Sigmoid colon (tissue), 7 donors: ENCODE measurements around the gene LPAR3. TPM values are rescaled to one million over a fixed set of nuclear protein-coding genes. Genes with fewer than 3 reads are reported as not detected.

ENCODE experiments used
- DNase-seq: peaks from one replicate; pipeline ENCODE4 v3.0.0-alpha.2; 2019
- H3K27ac ChIP-seq, 4 donors: fragments of 200-600 bp; sonication (generic); one replicate each; pipeline ENCODE4 v1.5.1; 2016 to 2019; ENCODE audit warnings: mild to moderate bottlenecking in 1 of 4
- H3K27me3 ChIP-seq, 3 donors: fragments of 200-600 bp; sonication (generic); one replicate each; pipeline ENCODE4 v1.5.1; 2019; ENCODE audit warnings: mild to moderate bottlenecking in 1 of 3
- H3K36me3 ChIP-seq, 4 donors: fragments of 200-600 bp; sonication (generic); one replicate each; pipeline ENCODE4 v1.5.1; 2016 to 2019
- H3K4me1 ChIP-seq, 4 donors: fragments of 200-600 bp; sonication (generic); one replicate each; pipeline ENCODE4 v1.5.1; 2017 to 2019
- H3K4me3 ChIP-seq, 4 donors: fragments of 200-600 bp; sonication (generic); one replicate each; pipeline ENCODE4 v1.5.1; 2017 to 2019; ENCODE audit warnings: mild to moderate bottlenecking in 2 of 4, moderate library complexity in 1 of 4
- H3K9me3 ChIP-seq, 4 donors: fragments of 200-600 bp in 3 of 4; sonication (generic) in 3 of 4; one replicate each; pipeline versions ENCODE4 v1.5.1 to v1.6.1; 2013 to 2019
- EP300 ChIP-seq, 4 donors: sonication (generic); formaldehyde crosslinking; IDR thresholded peaks; one replicate each; pipeline ENCODE4 v1.6.1; 2017; ENCODE audit warnings: antibody characterized with exemption in 4 of 4
- POLR2A ChIP-seq, 2 donors: fragments of 450-650 bp; IDR thresholded peaks; one replicate each; pipeline ENCODE4 v1.6.1; 2016; ENCODE audit warnings: antibody characterized with exemption in 2 of 2, mild to moderate bottlenecking in 2 of 2, moderate library complexity in 2 of 2
- POLR2AphosphoS5 ChIP-seq, 4 donors: sonication (generic); formaldehyde crosslinking; IDR thresholded peaks; one replicate each; pipeline ENCODE4 v1.6.1; 2017; ENCODE audit warnings: antibody characterized with exemption in 4 of 4
- WGBS, 2 donors: extraction: QIAGEN DNeasy Blood & Tissue Kit; methylation state at CpG; one replicate each; pipeline ENCODE4 v1.1.7; 2013; 5-methylcytosine and 5-hydroxymethylcytosine counted together
- intact Hi-C: fragments of 100-400 bp; cut with DNase I; formaldehyde crosslinking; loops from one replicate; pipeline ENCODE4 v1.15.1; 2023
- polyA plus RNA-seq, 3 donors: library from polyadenylated mRNA; stranded (reverse); fragments of 200-250 nt; gene quantifications; one replicate each; pipeline ENCODE4 v1.2.3, GENCODE V29; 2013
- total RNA-seq, 4 donors: library from RNA; depleted of rRNA; stranded (reverse); fragments of >200 nt; gene quantifications; one replicate each; pipeline ENCODE4 v1.1.0, GENCODE V29; 2016
- TF ChIP-seq, protein P1 (sequence below), 4 experiments: fragments of 450-650 bp in 3 of 4; fragments of 200-600 bp in 1 of 4; IDR thresholded peaks; one replicate each; pipeline ENCODE4 v1.5.1; 2016 to 2019; ENCODE audit warnings: antibody characterized with exemption in 4 of 4, mild to moderate bottlenecking in 3 of 4, moderate library complexity in 2 of 4
- donor health status: healthy with polysubstance abuse.
- donor health status: Bipolar disorder and iron deficiency.
- donor health status: healthy.

LPAR3 gene
- total and polyA plus RNA-seq, 7 donors, result 0.23 to 1.4 (median 0.60) TPM; not detected in 4

DNA sequence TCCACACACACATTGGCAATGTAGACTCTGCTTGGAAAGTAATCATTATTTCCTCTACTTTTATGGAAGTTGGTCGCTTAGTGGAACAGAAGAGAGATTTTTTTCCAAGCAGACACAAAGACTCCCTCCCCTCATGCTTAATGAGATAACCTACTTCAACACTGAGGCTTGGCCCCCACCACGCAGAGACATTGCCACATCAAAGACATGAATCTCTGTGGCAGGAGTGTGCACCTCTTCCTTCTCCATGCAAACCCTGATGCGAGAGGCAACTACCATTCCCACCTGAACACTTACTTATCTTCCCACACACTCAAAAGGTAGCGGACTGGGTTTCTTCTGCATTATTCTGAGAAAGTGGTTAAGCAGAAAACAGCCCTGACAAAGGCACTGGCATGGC, 37.3 kb upstream of the LPAR3 start:
- no peak for TF ChIP-seq POLR2AphosphoS5 (IDR thresholded peaks at IDR 0.05)
- TF ChIP-seq, protein P1, sequence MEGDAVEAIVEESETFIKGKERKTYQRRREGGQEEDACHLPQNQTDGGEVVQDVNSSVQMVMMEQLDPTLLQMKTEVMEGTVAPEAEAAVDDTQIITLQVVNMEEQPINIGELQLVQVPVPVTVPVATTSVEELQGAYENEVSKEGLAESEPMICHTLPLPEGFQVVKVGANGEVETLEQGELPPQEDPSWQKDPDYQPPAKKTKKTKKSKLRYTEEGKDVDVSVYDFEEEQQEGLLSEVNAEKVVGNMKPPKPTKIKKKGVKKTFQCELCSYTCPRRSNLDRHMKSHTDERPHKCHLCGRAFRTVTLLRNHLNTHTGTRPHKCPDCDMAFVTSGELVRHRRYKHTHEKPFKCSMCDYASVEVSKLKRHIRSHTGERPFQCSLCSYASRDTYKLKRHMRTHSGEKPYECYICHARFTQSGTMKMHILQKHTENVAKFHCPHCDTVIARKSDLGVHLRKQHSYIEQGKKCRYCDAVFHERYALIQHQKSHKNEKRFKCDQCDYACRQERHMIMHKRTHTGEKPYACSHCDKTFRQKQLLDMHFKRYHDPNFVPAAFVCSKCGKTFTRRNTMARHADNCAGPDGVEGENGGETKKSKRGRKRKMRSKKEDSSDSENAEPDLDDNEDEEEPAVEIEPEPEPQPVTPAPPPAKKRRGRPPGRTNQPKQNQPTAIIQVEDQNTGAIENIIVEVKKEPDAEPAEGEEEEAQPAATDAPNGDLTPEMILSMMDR (IDR thresholded peaks at IDR 0.05), result no peak
- no peak for TF ChIP-seq POLR2A (IDR thresholded peaks at IDR 0.05)
- 77 to 89% methylated on average over 4 of the region's 4 CpGs for WGBS, 2 donors
- Histone ChIP-seq H3K4me1 (no peaks in the 10 kb centered on the region), H3K27me3 (no peaks in the 10 kb centered on the region), H3K4me3 (no peak overlapping the region), H3K36me3 (no peaks in the 10 kb centered on the region), H3K27ac (no peak overlapping the region), H3K9me3 (no peaks in the 10 kb centered on the region)
- intact Hi-C loops, result loop anchor here (10.0 kb wide), 1 partner anchor 266 kb away; no protein-coding TSS in a partner anchor
- DNase-seq, result no peak

DNA sequence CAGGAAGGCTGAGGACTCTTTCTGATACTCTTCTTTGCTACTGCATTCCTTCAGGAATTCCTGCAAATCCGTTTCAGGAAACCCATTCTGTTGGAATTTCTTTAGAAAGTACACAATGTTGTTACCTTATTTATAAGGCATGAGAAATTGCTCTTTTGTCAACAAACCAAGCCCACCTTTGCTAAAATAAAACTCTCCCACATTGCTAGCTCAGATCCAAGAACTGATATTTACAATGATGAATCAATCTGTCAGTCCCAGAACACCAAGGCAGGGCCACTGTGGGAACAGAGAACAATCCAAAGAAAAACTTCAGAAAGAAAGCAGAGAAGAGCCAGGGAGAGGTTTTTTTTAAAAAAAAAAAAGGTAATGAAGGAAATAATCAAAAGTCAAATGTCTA, 36.6 kb upstream of the LPAR3 start:
- intact Hi-C loops, result no loop called here
- 50 to 70% methylated on average over 1 of the region's 1 CpG for WGBS, 2 donors
- Histone ChIP-seq H3K27ac (no peak overlapping the region), H3K9me3 (no peaks in the 10 kb centered on the region), H3K27me3 (no peaks in the 10 kb centered on the region), H3K4me1 (no peaks in the 10 kb centered on the region), H3K4me3 (no peak overlapping the region), H3K36me3 (no peaks in the 10 kb centered on the region)
- no peak for DNase-seq
- TF ChIP-seq POLR2A (IDR thresholded peaks at IDR 0.05) (no peak), POLR2AphosphoS5 (IDR thresholded peaks at IDR 0.05) (no peak), EP300 (IDR thresholded peaks at IDR 0.05) (no peak)
- TF ChIP-seq, protein P1 (IDR thresholded peaks at IDR 0.05), result no peak

DNA sequence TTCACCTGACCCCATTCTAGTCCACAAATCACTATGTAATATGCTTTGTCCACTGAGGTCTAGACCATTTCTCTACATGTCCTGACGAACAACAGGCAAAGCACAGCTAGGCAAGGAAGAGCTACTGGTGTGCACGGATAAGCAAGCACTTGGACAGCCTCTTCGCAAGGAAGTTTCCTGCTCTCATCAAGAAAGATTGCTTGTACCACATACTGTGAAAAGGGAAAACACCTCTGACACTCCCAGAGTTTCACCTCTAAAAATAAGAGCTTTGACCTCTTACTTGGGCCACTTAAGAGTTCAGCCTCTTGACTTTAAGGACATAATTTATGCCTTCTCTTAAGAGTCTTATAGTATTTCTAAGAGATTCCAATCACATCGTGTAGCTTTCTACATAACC, 36.0 kb upstream of the LPAR3 start:
- Histone ChIP-seq H3K36me3 (no peaks in the 10 kb centered on the region), H3K4me1 (no peaks in the 10 kb centered on the region), H3K9me3 (no peaks in the 10 kb centered on the region), H3K27me3 (no peaks in the 10 kb centered on the region), H3K27ac (no peak overlapping the region), H3K4me3 (no peak overlapping the region)
- TF ChIP-seq, protein P1 (IDR thresholded peaks at IDR 0.05), result no peak
- intact Hi-C loops, result no loop called here
- WGBS, 2 donors, result 71 to 84% methylated on average over 4 of the region's 4 CpGs
- no peak for DNase-seq

DNA sequence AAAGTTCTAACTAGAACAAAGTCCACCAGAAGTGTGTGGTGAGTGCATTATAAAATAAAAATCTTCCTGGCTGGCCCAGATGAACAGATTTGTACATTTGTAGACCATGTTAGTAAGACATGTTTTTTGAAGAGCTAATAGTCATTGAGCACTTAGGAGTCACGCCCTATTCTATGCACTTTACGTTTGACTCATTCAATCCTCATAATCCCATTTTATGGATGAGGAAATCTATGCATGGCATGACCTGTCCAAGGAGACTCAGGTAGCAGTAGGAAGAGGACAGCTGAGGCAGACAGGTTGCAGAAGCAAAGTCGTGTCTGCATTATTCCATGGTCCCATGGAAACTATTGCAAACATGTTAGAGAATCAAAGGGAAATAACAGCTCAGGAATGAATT, 30.3 kb upstream of the LPAR3 start:
- Histone ChIP-seq H3K27me3 (no peaks in the 10 kb centered on the region), H3K36me3 (no peaks in the 10 kb centered on the region), H3K9me3 (no peaks in the 10 kb centered on the region), H3K4me1 (no peaks in the 10 kb centered on the region), H3K27ac (no peak overlapping the region), H3K4me3 (no peak overlapping the region)
- no peak for DNase-seq
- TF ChIP-seq, protein P1 (IDR thresholded peaks at IDR 0.05), result no peak
- TF ChIP-seq EP300 (IDR thresholded peaks at IDR 0.05) (no peak), POLR2AphosphoS5 (IDR thresholded peaks at IDR 0.05) (no peak), POLR2A (IDR thresholded peaks at IDR 0.05) (no peak)
- intact Hi-C loops, result no loop called here
- WGBS, 2 donors, result 78 to 86% methylated on average over 3 of the region's 3 CpGs

DNA sequence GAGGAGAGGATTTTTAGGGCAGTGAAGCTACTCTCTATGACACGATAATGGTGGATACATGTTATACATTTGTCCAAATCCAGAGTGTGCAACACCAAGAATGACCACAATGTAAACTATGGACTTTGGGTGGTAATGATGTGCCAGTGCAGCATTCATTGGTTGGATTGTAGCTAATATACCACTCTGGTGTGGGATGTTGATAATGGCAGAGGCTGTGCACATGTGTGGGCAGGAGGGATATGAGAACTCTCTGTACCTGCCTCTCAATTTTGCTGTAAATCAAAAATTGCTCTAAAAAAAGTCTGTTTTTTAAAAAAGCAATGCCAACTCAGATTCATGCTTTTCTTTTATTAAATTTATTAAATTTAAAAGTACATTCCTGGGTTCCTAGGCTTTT, 27.2 kb upstream of the LPAR3 start:
- TF ChIP-seq POLR2AphosphoS5 (IDR thresholded peaks at IDR 0.05) (no peak), EP300 (IDR thresholded peaks at IDR 0.05) (no peak), POLR2A (IDR thresholded peaks at IDR 0.05) (no peak)
- TF ChIP-seq, protein P1 (IDR thresholded peaks at IDR 0.05), result no peak
- H3K4me1 ChIP-seq, result no peaks in the 10 kb centered on the region
- no peaks in the 10 kb centered on the region for H3K9me3 ChIP-seq
- H3K4me3 ChIP-seq, result no peak overlapping the region
- H3K36me3 ChIP-seq, result no peaks in the 10 kb centered on the region
- intact Hi-C loops, result no loop called here
- WGBS, 2 donors, result 96 to 98% methylated on average over 1 of the region's 1 CpG
- no peak for DNase-seq
- no peak overlapping the region for H3K27ac ChIP-seq
- H3K27me3 ChIP-seq, result no peaks in the 10 kb centered on the region
